ENCODE data around the gene TECTA.

DNA sequence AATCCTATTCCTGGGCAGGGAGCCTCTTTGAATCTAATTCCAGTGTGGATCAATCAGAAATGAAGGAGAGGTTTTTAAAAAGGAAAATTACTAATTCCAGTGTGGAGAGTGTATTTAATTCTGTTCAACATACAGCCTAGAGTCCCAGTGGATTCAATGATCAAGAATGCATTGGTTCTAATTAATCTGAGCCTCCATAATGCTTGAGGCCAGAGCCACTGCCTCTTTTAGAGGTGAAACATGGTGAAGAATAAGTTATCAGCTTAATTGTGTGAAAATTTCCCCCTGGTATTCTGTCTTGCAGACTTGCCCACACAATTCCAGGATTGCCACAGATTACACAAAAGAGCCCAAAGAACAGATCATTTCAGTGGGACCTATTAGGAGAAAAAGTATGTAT, 87.7 kb downstream of the TECTA start:
- TF ChIP-seq, protein P1, sequence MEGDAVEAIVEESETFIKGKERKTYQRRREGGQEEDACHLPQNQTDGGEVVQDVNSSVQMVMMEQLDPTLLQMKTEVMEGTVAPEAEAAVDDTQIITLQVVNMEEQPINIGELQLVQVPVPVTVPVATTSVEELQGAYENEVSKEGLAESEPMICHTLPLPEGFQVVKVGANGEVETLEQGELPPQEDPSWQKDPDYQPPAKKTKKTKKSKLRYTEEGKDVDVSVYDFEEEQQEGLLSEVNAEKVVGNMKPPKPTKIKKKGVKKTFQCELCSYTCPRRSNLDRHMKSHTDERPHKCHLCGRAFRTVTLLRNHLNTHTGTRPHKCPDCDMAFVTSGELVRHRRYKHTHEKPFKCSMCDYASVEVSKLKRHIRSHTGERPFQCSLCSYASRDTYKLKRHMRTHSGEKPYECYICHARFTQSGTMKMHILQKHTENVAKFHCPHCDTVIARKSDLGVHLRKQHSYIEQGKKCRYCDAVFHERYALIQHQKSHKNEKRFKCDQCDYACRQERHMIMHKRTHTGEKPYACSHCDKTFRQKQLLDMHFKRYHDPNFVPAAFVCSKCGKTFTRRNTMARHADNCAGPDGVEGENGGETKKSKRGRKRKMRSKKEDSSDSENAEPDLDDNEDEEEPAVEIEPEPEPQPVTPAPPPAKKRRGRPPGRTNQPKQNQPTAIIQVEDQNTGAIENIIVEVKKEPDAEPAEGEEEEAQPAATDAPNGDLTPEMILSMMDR (IDR thresholded peaks at IDR 0.05), result no peak
- no peak for TF ChIP-seq TP53 (CRISPR knock-in tag; IDR thresholded peaks at IDR 0.05)
- TF ChIP-seq CREM (CRISPR knock-in tag; IDR thresholded peaks at IDR 0.05), result no peak
- no peak for TF ChIP-seq ZNF138 (CRISPR knock-in tag; conservative IDR thresholded peaks at IDR 0.05)
- TF ChIP-seq TCF7 (CRISPR knock-in tag; IDR thresholded peaks at IDR 0.05; ENCODE audit: low read depth), result no peak
- no peak for TF ChIP-seq RORB (CRISPR knock-in tag; IDR thresholded peaks at IDR 0.05)
- TF ChIP-seq, protein P2, sequence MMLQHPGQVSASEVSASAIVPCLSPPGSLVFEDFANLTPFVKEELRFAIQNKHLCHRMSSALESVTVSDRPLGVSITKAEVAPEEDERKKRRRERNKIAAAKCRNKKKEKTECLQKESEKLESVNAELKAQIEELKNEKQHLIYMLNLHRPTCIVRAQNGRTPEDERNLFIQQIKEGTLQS (CRISPR knock-in tag; conservative IDR thresholded peaks at IDR 0.05), result no peak
- no peak for TF ChIP-seq GABPB1 (CRISPR knock-in tag; IDR thresholded peaks at IDR 0.05)
- TF ChIP-seq, protein P3, sequence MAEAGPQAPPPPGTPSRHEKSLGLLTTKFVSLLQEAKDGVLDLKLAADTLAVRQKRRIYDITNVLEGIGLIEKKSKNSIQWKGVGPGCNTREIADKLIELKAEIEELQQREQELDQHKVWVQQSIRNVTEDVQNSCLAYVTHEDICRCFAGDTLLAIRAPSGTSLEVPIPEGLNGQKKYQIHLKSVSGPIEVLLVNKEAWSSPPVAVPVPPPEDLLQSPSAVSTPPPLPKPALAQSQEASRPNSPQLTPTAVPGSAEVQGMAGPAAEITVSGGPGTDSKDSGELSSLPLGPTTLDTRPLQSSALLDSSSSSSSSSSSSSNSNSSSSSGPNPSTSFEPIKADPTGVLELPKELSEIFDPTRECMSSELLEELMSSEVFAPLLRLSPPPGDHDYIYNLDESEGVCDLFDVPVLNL (CRISPR knock-in tag; IDR thresholded peaks at IDR 0.05; ENCODE audit: borderline replicate concordance, low read depth), result no peak
- TF ChIP-seq NFATC4 (CRISPR knock-in tag; IDR thresholded peaks at IDR 0.05), result no peak
- no peak for TF ChIP-seq JUN (CRISPR knock-in tag; IDR thresholded peaks at IDR 0.05)

Measured in WTC11 (cell line).